GM12878 (cell line): ENCODE results near the gene PACS1. TPM values are rescaled to one million over a fixed set of nuclear protein-coding genes. Genes with fewer than 3 reads are reported as not detected.

Experiments used
- ATAC-seq: fragments of 200-7000 bp; cut with Tn5 transposase; 3 replicates; pipeline ENCODE4 v1.9.1; 2020; ENCODE audit warnings: mild to moderate bottlenecking, moderate library complexity
- BruUV-seq: library from RNA; stranded (reverse); fragments of 400-500 nt; replicated peaks from 2 replicates; lab custom pipeline; 2021; lab: Mats Ljungman, UMichigan
- CTCF ChIA-PET: fragments of 300-600 bp; sonication (Branson Sonifier 250); formaldehyde crosslinking; extraction: SDS; loops from one replicate; lab custom pipeline; 2021; ENCODE audit warnings: inconsistent platforms; lab: Yijun Ruan, JAX
- POLR2A ChIA-PET: fragments of 350-600 bp; formaldehyde crosslinking; extraction: SDS; loops from one replicate; lab custom pipeline; 2021; ENCODE audit warnings: inconsistent platforms; lab: Charles Lee
- RAD21 ChIA-PET: fragments of 300-600 bp; sonication (Branson Sonifier 250); formaldehyde crosslinking; loops from one replicate; lab custom pipeline; 2023; ENCODE audit warnings: antibody characterized with exemption; ENCODE audit not compliant: unreplicated experiment; lab: Charles Lee
- SMC1A ChIA-PET: fragments of 300-600 bp; sonication (Branson Sonifier 250); formaldehyde crosslinking; loops from one replicate; lab custom pipeline; 2023; ENCODE audit not compliant: unreplicated experiment, uncharacterized antibody; lab: Charles Lee
- DNase-seq: peaks from one replicate; pipeline ENCODE4 v3.0.0-alpha.2; 2011; ENCODE audit warnings: low read depth, low spot score
- FAIRE-seq: peaks from 3 replicates; lab custom pipeline; 2011; peaks lifted over from hg19 to GRCh38; lab: Jason Lieb, UNC
- H2AFZ ChIP-seq: 2 replicates; pipeline ENCODE4 v1.6.0; 2011; ENCODE audit warnings: low read depth, low read length, control low read depth; ENCODE audit not compliant: control insufficient read depth
- H3K27ac ChIP-seq: 2 replicates; pipeline ENCODE4 v1.5.1; 2011; ENCODE audit warnings: control low read depth; ENCODE audit not compliant: control insufficient read depth, insufficient read depth
- H3K27me3 ChIP-seq, 2 experiments: replicated peaks in 1 of 2; 2 replicates each; pipeline versions ENCODE4 v1.6.0 to v1.6.1; 2011; ENCODE audit warnings: low read length in 1 of 2; ENCODE audit not compliant: control insufficient read depth in 2 of 2, insufficient read depth in 2 of 2
- H3K36me3 ChIP-seq, 2 experiments: 2 replicates each; pipeline ENCODE4 v1.5.1; 2011; ENCODE audit warnings: low read length in 1 of 2; ENCODE audit not compliant: control insufficient read depth in 2 of 2, insufficient read depth in 2 of 2
- H3K4me1 ChIP-seq: 2 replicates; pipeline ENCODE4 v1.6.1; 2011; ENCODE audit warnings: mild to moderate bottlenecking, low read length, moderate library complexity, mixed read lengths; ENCODE audit not compliant: control insufficient read depth, insufficient read depth
- H3K4me2 ChIP-seq: 2 replicates; pipeline ENCODE4 v1.6.0; 2011; ENCODE audit warnings: control low read depth; ENCODE audit not compliant: control insufficient read depth, insufficient read depth
- H3K4me3 ChIP-seq: fragments of 200-600 bp; sonication (generic); 2 replicates; pipeline ENCODE4 v1.5.1; 2016
- H3K79me2 ChIP-seq: 2 replicates; pipeline ENCODE4 v1.6.0; 2011; ENCODE audit warnings: low read length; ENCODE audit not compliant: control insufficient read depth, insufficient read depth
- H3K9ac ChIP-seq: 2 replicates; pipeline ENCODE4 v1.8.0; 2011; ENCODE audit warnings: low read length, control low read depth, mixed read lengths; ENCODE audit not compliant: control insufficient read depth, insufficient read depth
- H3K9me3 ChIP-seq: replicated peaks from 3 replicates; pipeline ENCODE4 v1.5.1; 2011; ENCODE audit warnings: mild to moderate bottlenecking, low read length; ENCODE audit not compliant: control insufficient read depth, insufficient read depth
- H4K20me1 ChIP-seq: 2 replicates; pipeline ENCODE4 v1.6.0; 2011; ENCODE audit not compliant: control insufficient read depth, insufficient read depth
- BCLAF1 ChIP-seq: fragments of 450-650 bp; IDR thresholded peaks from 2 replicates; pipeline ENCODE4 v1.6.1; 2017; ENCODE audit warnings: antibody characterized with exemption, mild to moderate bottlenecking, moderate library complexity
- DPF2 ChIP-seq: fragments of 450-650 bp; IDR thresholded peaks from 2 replicates; pipeline ENCODE4 v1.6.1; 2017; ENCODE audit warnings: mild to moderate bottlenecking
- E2F8 ChIP-seq: fragments of 450-650 bp; IDR thresholded peaks from 2 replicates; pipeline ENCODE4 v1.6.1; 2018; ENCODE audit warnings: mild to moderate bottlenecking, low read depth, moderate library complexity; ENCODE audit not compliant: partially characterized antibody
- HCFC1 ChIP-seq: fragments of 150-350 bp; IDR thresholded peaks from 2 replicates; pipeline ENCODE4 v1.6.1; 2014; ENCODE audit warnings: low read length
- HDAC6 ChIP-seq: fragments of 200-600 bp; sonication (generic); IDR thresholded peaks from one replicate; pipeline ENCODE4 v1.8.0; 2017; ENCODE audit warnings: antibody characterized with exemption; ENCODE audit not compliant: unreplicated experiment
- MYC ChIP-seq: IDR thresholded peaks from 2 replicates; pipeline ENCODE4 v1.6.1; 2011; ENCODE audit warnings: mild to moderate bottlenecking, low read length, moderate library complexity, inconsistent platforms; ENCODE audit not compliant: insufficient read depth, insufficient replicate concordance, insufficient read length, severe bottlenecking
- NR2C2 ChIP-seq: IDR thresholded peaks from 2 replicates; pipeline ENCODE4 v1.6.1; 2011; ENCODE audit warnings: borderline replicate concordance, low read depth; ENCODE audit not compliant: control insufficient read depth, insufficient read length
- PML ChIP-seq: IDR thresholded peaks from 2 replicates; pipeline ENCODE4 v1.6.1; 2012; ENCODE audit warnings: low read length, inconsistent platforms
- SIN3A ChIP-seq: IDR thresholded peaks from 2 replicates; pipeline ENCODE4 v1.6.1; 2012; ENCODE audit warnings: low read depth, low read length, improper control_type of control experiment
- SREBF1 ChIP-seq: IDR thresholded peaks from 2 replicates; pipeline ENCODE4 v1.6.1; 2012; ENCODE audit warnings: mild to moderate bottlenecking, low read length
- SREBF2 ChIP-seq: IDR thresholded peaks from 2 replicates; pipeline ENCODE4 v1.6.1; 2012; ENCODE audit warnings: mild to moderate bottlenecking, low read length
- TAF1 ChIP-seq: IDR thresholded peaks from 2 replicates; pipeline ENCODE4 v1.6.1; 2011; ENCODE audit warnings: mild to moderate bottlenecking, low read depth, low read length, borderline replicate concordance
- ZBTB33 ChIP-seq: fragments of 450-650 bp; IDR thresholded peaks from 2 replicates; pipeline ENCODE4 v1.6.1; 2017; ENCODE audit warnings: mild to moderate bottlenecking
- ZNF217 ChIP-seq: fragments of 450-650 bp; IDR thresholded peaks from 2 replicates; pipeline ENCODE4 v1.6.1; 2017; ENCODE audit warnings: antibody characterized with exemption, mild to moderate bottlenecking
- WGBS: methylation state at CpG from one replicate; pipeline ENCODE4 v1.1.6; 2016; ENCODE audit warnings: low lambda C conversion rate; ENCODE audit not compliant: insufficient replicate concordance, insufficient coverage; ENCODE audit errors: missing lambda C conversion rate; 5-methylcytosine and 5-hydroxymethylcytosine counted together
- in situ Hi-C: fragments of 300-500 bp; cut with MboI; formaldehyde crosslinking; loops from 9 replicates; pipeline ENCODE4 v1.14.3; 2018; ENCODE audit warnings: mixed read lengths
- intact Hi-C: fragments of 100-400 bp; cut with micrococcal nuclease; formaldehyde crosslinking; loops from one replicate; pipeline ENCODE4 v1.14.2; 2022; ENCODE audit not compliant: unreplicated experiment
- polyA plus RNA-seq, 11 experiments: library from polyadenylated mRNA; depleted of rRNA in 4 of 11; unstranded in 6 of 11; stranded (reverse) in 5 of 11; fragments of >200 nt; fragmentation: Nextera tagmentation in 4 of 11; fragmentation: Illumina TruSeq in 1 of 11; extraction: Ambion mirVana in 4 of 11; extraction: Trizol in 1 of 11; gene quantifications; 1 replicate in 1 of 11; 2 replicates in 10 of 11; pipeline versions ENCODE4 v1.2.1 to v1.2.3, GENCODE V29; 2011 to 2016; ENCODE audit warnings: inconsistent platforms in 2 of 11, missing spikeins in 2 of 11, low read depth in 1 of 11
- total RNA-seq, 4 experiments: library from RNA; depleted of rRNA in 3 of 4; stranded (reverse); fragments of >200 nt in 3 of 4; fragmentation: Illumina TruSeq in 1 of 4; extraction: Trizol in 1 of 4; gene quantifications; 2 replicates each; pipeline versions ENCODE4 v1.2.1 to v1.2.3, GENCODE V29; 2013 to 2021

Gene PACS1
- total and polyA plus RNA-seq, 10 of the 15 experiments (the other 5 are each of a cell fraction or from before 2014, with no cell fraction given), result 1.1 to 74.3 (median 17.9) TPM

GRCh38 chr11:66225066-66225465 lies 155.0 kb downstream of the PACS1 start:
- BruUV-seq, result no TSS peak
- ChIA-PET POLR2A (no interaction called here), CTCF (interaction anchor here (1.0 to 2.3 kb wide), 5 partner anchors 34 to 161 kb away, joined by 3 to 7 read pairs (median 5); no protein-coding TSS in a partner anchor), RAD21 (no interaction called here), SMC1A (interaction anchor here (0.8 to 1.4 kb wide), 2 partner anchors 57 to 64 kb away, joined by 3 read pairs; partner anchors contain the start of gene YIF1A)
- Histone ChIP-seq H3K4me3 (no peak overlapping the region), H3K9me3 (no peaks in the 10 kb centered on the region), H3K9ac (no peak overlapping the region), H3K36me3 (peaks cover 9 to 38% of the 10 kb centered on the region in 2 experiments; a peak in 3 of 4 replicates), H3K4me2 (no peak overlapping the region), H3K27me3 (no peaks in the 10 kb centered on the region), H4K20me1 (no peaks in the 10 kb centered on the region), H3K79me2 (no peaks in the 10 kb centered on the region), H3K27ac (no peak overlapping the region), H3K4me1 (peaks cover 17% of the 10 kb centered on the region), H2AFZ (no peak overlapping the region)
- TF ChIP-seq PML (no peak), ZBTB33 (no peak), SREBF2 (no peak), NR2C2 (no peak), SREBF1 (no peak), HDAC6 (no peak), BCLAF1 (no peak), SIN3A (no peak), DPF2 (no peak), HCFC1 (no peak), ZNF217 (no peak), TAF1 (no peak), MYC (no peak), E2F8 (no peak)
- ATAC-seq (no peak), FAIRE-seq (no peak), DNase-seq (no peak)
- in situ Hi-C loops (no loop called here), intact Hi-C loops (no loop called here)
- WGBS, result 97% methylated on average over 2 of the region's 2 CpGs
